ENCODE data around the gene ITK. TPM values are rescaled to one million over a fixed set of nuclear protein-coding genes. Genes with fewer than 3 reads are reported as not detected.
A peak's percentile ranks its signal among the peaks of the same experiment; 100 is the strongest.

Gene ITK
- total and polyA plus RNA-seq, 2 donors (not counting 1 experiment from before 2014, with no cell fraction given) = 0.75 to 1.1 TPM

DNA sequence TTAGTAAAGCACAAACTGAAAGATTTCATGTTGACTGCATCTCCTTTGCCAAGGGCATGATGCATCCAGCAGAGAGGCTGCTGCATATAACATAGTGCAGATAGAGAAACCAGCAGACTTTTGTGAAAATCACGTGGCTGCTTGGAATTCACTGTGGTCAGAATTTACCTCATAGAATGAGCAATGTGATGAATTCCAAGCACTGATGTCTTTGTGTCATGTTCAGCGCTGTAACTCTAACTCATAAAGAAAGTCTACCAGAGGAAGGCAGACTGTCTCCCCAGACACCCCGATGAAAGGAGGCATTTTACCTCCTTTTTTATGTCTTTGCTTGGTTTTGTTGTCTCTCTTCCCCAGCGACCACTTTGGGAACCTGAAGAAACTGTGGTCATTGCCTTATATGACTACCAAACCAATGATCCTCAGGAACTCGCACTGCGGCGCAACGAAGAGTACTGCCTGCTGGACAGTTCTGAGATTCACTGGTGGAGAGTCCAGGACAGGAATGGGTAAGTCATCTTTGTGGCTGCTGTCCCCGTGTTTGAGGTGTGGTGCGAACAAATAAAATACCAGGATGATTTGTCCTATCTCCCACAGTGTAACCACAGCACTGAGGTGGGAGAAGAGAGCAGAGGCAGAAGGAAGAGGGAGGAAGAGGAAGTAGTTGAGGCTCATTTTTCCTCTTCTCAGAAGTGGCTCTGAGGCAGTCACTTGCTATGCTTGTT, 42.0 kb downstream of the ITK start:
- Histone ChIP-seq H3K79me2 (ENCODE audit: control insufficient read depth, insufficient read depth, low read length) (no peaks in the 10 kb centered on the region), H2AFZ (ENCODE audit: insufficient read depth, low read depth, low read length, poor library complexity, severe bottlenecking) (no peak overlapping the region), H3K4me3 (ENCODE audit: control extremely low read depth in 1 of 5, extremely low read depth in 1 of 5, insufficient read depth in 1 of 5, low read depth in 2 of 5, low read length in 4 of 5) (no peak overlapping the region), H3K9me3 (ENCODE audit: control extremely low read depth in 1 of 3, control insufficient read depth in 2 of 3, insufficient read depth in 1 of 3, low read length in 2 of 3) (no peaks in the 10 kb centered on the region), H3K4me1 (ENCODE audit: control insufficient read depth in 2 of 2, insufficient read depth in 2 of 2, low read length in 2 of 2) (peaks cover 10 to 12% of the 10 kb centered on the region in 2 donors), H4K20me1 (ENCODE audit: control insufficient read depth, insufficient read depth, low read length, poor library complexity, severe bottlenecking) (no peaks in the 10 kb centered on the region), H3K4me2 (replicated peaks; ENCODE audit: low read depth, low read length, poor library complexity, severe bottlenecking) (peak overlapping the region; percentile 16), H3K27ac (ENCODE audit: low read length in 2 of 2) (no peak overlapping the region), H3K27me3 (replicated peaks in 1 of 4; ENCODE audit: control extremely low read depth in 1 of 4, control insufficient read depth in 3 of 4, insufficient read depth in 4 of 4, low read length in 3 of 4) (no peaks in the 10 kb centered on the region), H3K9ac (ENCODE audit: low read length) (no peak overlapping the region), H3K36me3 (replicated peaks in 1 of 2; ENCODE audit: control extremely low read depth in 1 of 2, control insufficient read depth in 1 of 2, extremely low read depth in 1 of 2, insufficient read depth in 2 of 2, low read length in 1 of 2) (no peaks in the 10 kb centered on the region)
- intact Hi-C loops (cut with micrococcal nuclease) = no loop called here
- Mint-ChIP-seq H3K4me3 (peak overlapping the region; percentile 17), H3K9me3 (ENCODE audit: insufficient read depth) (no peaks in the 10 kb centered on the region), H3K4me1 (peaks cover 22% of the 10 kb centered on the region), H3K27ac (no peak overlapping the region), H3K27me3 (no peaks in the 10 kb centered on the region)
- TF ChIP-seq, protein P1, sequence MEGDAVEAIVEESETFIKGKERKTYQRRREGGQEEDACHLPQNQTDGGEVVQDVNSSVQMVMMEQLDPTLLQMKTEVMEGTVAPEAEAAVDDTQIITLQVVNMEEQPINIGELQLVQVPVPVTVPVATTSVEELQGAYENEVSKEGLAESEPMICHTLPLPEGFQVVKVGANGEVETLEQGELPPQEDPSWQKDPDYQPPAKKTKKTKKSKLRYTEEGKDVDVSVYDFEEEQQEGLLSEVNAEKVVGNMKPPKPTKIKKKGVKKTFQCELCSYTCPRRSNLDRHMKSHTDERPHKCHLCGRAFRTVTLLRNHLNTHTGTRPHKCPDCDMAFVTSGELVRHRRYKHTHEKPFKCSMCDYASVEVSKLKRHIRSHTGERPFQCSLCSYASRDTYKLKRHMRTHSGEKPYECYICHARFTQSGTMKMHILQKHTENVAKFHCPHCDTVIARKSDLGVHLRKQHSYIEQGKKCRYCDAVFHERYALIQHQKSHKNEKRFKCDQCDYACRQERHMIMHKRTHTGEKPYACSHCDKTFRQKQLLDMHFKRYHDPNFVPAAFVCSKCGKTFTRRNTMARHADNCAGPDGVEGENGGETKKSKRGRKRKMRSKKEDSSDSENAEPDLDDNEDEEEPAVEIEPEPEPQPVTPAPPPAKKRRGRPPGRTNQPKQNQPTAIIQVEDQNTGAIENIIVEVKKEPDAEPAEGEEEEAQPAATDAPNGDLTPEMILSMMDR (IDR thresholded peaks at IDR 0.05) = no peak
- TF ChIP-seq EZH2 (IDR thresholded peaks at IDR 0.05; ENCODE audit: borderline replicate concordance, insufficient read depth, low read depth, low read length, poor library complexity, severe bottlenecking) = no peak
- no peak for DNase-seq
- POLR2A ChIA-PET = no interaction called here
- CTCF ChIA-PET = no interaction called here
- 59% methylated on average over 6 of the region's 10 CpGs for WGBS (ENCODE audit: insufficient coverage)
- peak; percentile 24 for ATAC-seq (ENCODE audit: low read depth)

Measured in B cell (primary cell).